ENCODE measurements around the gene NLRP4.
"Not testable (repeated sequence)": the region's sequence is repeated elsewhere in the genome, so short reads cannot be mapped to it uniquely, and the experiment has no call there.

NLRP4 gene

GRCh38 chr19:55907746-55908145 lies 71.4 kb downstream of the NLRP4 start:
- no peak overlapping the region for H3K4me3 ChIP-seq
- no peak for TF ChIP-seq Cebpa-rat (IDR thresholded peaks at IDR 0.05)
- H3K36me3 ChIP-seq = no peaks in the 10 kb centered on the region
- H3K4me2 ChIP-seq = no peak overlapping the region
- H3K4me1 ChIP-seq = no peaks in the 10 kb centered on the region
- no peak overlapping the region for H3K27ac ChIP-seq
- no peak overlapping the region for H3K9ac ChIP-seq
- H3K27me3 ChIP-seq = no peaks in the 10 kb centered on the region
- 0 out of 22 replicates have a peak, but pooled peaks cover 0 to 5% (median 0%) of the 10 kb centered on the region in 11 experiments for H3K9me3 ChIP-seq (replicated peaks in 1 of 11)
- H4K20me1 ChIP-seq = no peaks in the 10 kb centered on the region

DNA sequence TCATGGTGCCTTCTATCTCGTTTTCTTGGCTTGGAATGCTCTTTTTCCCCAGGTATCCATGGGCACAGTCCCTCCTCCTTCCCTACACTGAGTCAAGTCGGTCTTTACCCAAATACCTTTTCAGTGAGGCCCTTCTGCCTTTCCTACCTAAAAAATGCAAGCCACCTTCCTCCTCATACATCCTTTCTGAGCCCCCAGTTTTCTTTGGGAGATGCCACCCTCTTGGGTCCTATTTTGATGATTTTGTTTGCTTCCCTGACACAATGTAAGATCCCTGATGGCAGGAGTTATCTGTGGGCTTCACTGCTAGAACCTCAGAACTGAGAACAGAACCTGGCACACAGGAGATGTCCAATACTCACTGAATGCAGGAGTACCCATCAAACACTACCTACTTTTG lies 73.5 kb downstream of the NLRP4 start:
- no peak for TF ChIP-seq Cebpa-rat (IDR thresholded peaks at IDR 0.05)
- H3K9me3 ChIP-seq (replicated peaks in 1 of 11) = 0 out of 22 replicates have a peak, but pooled peaks cover 0 to 5% (median 0%) of the 10 kb centered on the region in 11 experiments
- no peak overlapping the region for H3K4me2 ChIP-seq
- no peak overlapping the region for H3K27ac ChIP-seq
- no peaks in the 10 kb centered on the region for H4K20me1 ChIP-seq
- H3K4me1 ChIP-seq = no peaks in the 10 kb centered on the region
- no peak overlapping the region for H3K4me3 ChIP-seq
- no peak overlapping the region for H3K9ac ChIP-seq
- H3K27me3 ChIP-seq = no peaks in the 10 kb centered on the region
- H3K36me3 ChIP-seq = no peaks in the 10 kb centered on the region

- no peak for TF ChIP-seq Cebpa-rat (IDR thresholded peaks at IDR 0.05)
- no peak overlapping the region for H3K4me3 ChIP-seq
Observed at GRCh38 chr19:55912916-55913315, 76.6 kb downstream of the NLRP4 start.

DNA sequence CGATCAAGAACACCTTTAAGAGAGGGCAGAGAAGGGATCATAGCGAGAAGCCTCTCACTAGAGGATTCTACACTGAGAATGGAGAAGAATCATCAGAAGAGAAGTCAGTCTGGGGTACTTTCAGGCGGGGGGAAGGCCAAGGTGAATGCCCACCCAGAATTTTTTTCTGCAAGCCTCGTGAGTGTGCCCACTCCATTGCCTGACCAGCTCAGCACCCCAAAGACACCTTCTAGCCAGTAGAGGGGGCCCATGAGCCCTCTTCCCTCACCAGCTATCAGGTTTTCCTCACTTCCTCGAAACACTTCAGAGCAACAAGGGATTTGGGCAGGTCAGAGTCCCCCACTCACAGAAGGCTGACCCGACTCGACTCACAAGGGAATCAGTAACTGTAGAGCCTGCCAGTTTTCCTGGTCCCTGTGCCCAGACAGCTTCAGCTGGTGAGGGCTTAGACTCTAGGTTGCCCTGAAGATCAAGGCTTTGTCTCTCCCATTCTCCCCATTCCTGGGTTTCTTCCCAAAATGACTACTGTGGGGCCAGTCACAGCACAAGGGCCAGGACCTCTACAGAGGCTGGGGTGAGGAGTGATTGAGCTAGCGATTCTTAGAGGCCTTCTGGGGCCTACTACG lies 77.4 kb downstream of the NLRP4 start:
- no peak for TF ChIP-seq Cebpa-rat (IDR thresholded peaks at IDR 0.05)
- H3K4me3 ChIP-seq = no peak overlapping the region
- H3K9me3 ChIP-seq (replicated peaks in 1 of 11) = peaks cover 3 to 23% (median 13%) of the 10 kb centered on the region in 11 experiments; a peak in 19 of 22 replicates
- H3K36me3 ChIP-seq = no peaks in the 10 kb centered on the region
- H3K4me2 ChIP-seq = no peak overlapping the region
- H3K27ac ChIP-seq = no peak overlapping the region
- H4K20me1 ChIP-seq = no peaks in the 10 kb centered on the region
- no peak overlapping the region for H3K9ac ChIP-seq
- no peaks in the 10 kb centered on the region for H3K27me3 ChIP-seq
- no peaks in the 10 kb centered on the region for H3K4me1 ChIP-seq

More at GRCh38 chr19:55912916-55913315, 76.6 kb downstream of the NLRP4 start:
- Histone ChIP-seq H3K27ac (no peak overlapping the region), H3K9me3 (replicated peaks in 1 of 11) (peaks cover 0 to 14% (median 10%) of the 10 kb centered on the region in 11 experiments; a peak in 10 of 22 replicates), H3K9ac (no peak overlapping the region), H4K20me1 (no peaks in the 10 kb centered on the region), H3K4me1 (no peaks in the 10 kb centered on the region), H3K36me3 (no peaks in the 10 kb centered on the region), H3K27me3 (no peaks in the 10 kb centered on the region), H3K4me2 (no peak overlapping the region)

DNA sequence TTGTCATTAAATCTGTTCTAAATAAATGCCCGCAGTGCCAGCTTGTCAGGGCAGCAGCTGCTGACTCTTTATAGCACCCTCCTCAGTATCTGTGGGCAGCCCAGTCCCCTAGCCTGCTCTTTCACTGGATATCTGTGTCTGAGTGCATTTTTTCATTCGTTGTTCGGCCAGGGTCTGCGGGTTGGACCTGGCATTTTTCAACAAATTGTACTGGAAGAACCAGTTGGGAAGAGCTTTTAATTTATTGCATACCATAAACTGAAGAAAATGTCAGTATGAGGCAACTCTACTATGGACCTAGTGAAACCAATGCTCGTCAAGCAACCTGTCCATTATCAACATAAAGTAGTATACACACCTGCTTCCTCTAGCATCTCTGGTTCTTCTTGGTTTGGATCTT lies 87.2 kb downstream of the NLRP4 start:
- Histone ChIP-seq H4K20me1 (no peaks in the 10 kb centered on the region), H3K9me3 (replicated peaks in 1 of 11) (peaks cover 37 to 62% (median 51%) of the 10 kb centered on the region in 11 experiments), H3K4me3 (no peak overlapping the region; a peak in 1 of 20 replicates), H3K36me3 (no peaks in the 10 kb centered on the region), H3K27ac (no peak overlapping the region), H3K27me3 (no peaks in the 10 kb centered on the region), H3K4me2 (no peak overlapping the region), H3K4me1 (no peaks in the 10 kb centered on the region), H3K9ac (no peak overlapping the region)
- no peak for TF ChIP-seq Cebpa-rat (IDR thresholded peaks at IDR 0.05)

- Histone ChIP-seq H4K20me1 (no peaks in the 10 kb centered on the region), H3K9me3 (replicated peaks in 1 of 11) (peaks cover 18 to 31% (median 25%) of the 10 kb centered on the region in 11 experiments), H3K4me2 (no peak overlapping the region)
Observed at GRCh38 chr19:55927991-55928390, 91.7 kb downstream of the NLRP4 start.

GRCh38 chr19:55929258-55929657 lies 92.9 kb downstream of the NLRP4 start:
- not testable (repeated sequence) for H3K9ac ChIP-seq, H4K20me1 ChIP-seq, H3K36me3 ChIP-seq, H3K27ac ChIP-seq, H3K4me1 ChIP-seq, H3K4me2 ChIP-seq, H3K4me3 ChIP-seq, H3K27me3 ChIP-seq
- H3K9me3 ChIP-seq (replicated peaks in 1 of 11) = peaks cover 5 to 18% (median 13%) of the 10 kb centered on the region in 11 experiments

More at GRCh38 chr19:55927991-55928390, 91.7 kb downstream of the NLRP4 start:
- Histone ChIP-seq H3K27me3 (no peaks in the 10 kb centered on the region), H3K27ac (no peak overlapping the region), H3K9ac (no peak overlapping the region), H3K36me3 (no peaks in the 10 kb centered on the region), H3K4me3 (no peak overlapping the region), H3K4me1 (no peaks in the 10 kb centered on the region)
- no peak for TF ChIP-seq Cebpa-rat (IDR thresholded peaks at IDR 0.05)

DNA sequence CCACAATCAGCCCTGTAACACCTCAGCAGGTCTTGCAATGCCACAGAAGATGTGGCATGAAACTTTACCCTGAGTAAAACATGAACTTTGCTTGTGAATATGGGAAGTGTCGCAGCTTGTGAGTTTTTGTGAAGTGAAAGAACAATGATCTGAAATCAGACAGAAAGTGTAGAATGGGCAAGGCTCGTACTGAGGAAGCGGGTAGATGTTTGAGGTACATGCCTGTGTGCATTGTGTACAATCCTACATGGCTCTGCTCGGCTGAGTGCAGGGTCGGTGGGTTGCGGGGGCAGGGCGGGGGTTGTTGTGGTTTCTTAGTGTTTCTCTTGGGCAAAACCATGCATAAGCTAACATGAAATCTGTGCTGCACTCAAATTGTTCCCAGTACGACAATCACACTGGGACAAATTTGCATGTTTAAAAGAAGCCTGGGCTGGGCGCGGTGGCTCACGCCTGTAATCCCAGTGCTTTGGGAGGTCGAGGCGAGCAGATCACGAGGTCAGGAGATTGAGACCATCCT lies 94.7 kb downstream of the NLRP4 start:
- Histone ChIP-seq H3K36me3 (no peaks in the 10 kb centered on the region), H3K4me2 (no peak overlapping the region), H3K9me3 (replicated peaks in 1 of 11) (peaks cover 0 to 13% (median 0%) of the 10 kb centered on the region in 11 experiments; a peak in 3 of 22 replicates), H3K4me3 (no peak overlapping the region), H3K27ac (no peak overlapping the region), H4K20me1 (no peaks in the 10 kb centered on the region), H3K9ac (no peak overlapping the region), H3K27me3 (no peaks in the 10 kb centered on the region), H3K4me1 (no peaks in the 10 kb centered on the region)
- TF ChIP-seq Cebpa-rat (IDR thresholded peaks at IDR 0.05) = no peak
